Activated gamma-delta T cell treated with anti-CD3 and anti-CD28 coated beads, Interleukin-2, amount 50 U/mL, for 16 hours (primary cell): ENCODE measurements around the gene NT5C3A.
A peak's percentile ranks its signal among the peaks of the same experiment; 100 is the strongest.
"Not testable (repeated sequence)": the region's sequence is repeated elsewhere in the genome, so short reads cannot be mapped to it uniquely, and the experiment has no call there.

Source experiments
- DNase-seq: peaks from one replicate; pipeline ENCODE4 v3.0.0-alpha.2; 2020; ENCODE audit warnings: low read depth

The NT5C3A gene

DNA sequence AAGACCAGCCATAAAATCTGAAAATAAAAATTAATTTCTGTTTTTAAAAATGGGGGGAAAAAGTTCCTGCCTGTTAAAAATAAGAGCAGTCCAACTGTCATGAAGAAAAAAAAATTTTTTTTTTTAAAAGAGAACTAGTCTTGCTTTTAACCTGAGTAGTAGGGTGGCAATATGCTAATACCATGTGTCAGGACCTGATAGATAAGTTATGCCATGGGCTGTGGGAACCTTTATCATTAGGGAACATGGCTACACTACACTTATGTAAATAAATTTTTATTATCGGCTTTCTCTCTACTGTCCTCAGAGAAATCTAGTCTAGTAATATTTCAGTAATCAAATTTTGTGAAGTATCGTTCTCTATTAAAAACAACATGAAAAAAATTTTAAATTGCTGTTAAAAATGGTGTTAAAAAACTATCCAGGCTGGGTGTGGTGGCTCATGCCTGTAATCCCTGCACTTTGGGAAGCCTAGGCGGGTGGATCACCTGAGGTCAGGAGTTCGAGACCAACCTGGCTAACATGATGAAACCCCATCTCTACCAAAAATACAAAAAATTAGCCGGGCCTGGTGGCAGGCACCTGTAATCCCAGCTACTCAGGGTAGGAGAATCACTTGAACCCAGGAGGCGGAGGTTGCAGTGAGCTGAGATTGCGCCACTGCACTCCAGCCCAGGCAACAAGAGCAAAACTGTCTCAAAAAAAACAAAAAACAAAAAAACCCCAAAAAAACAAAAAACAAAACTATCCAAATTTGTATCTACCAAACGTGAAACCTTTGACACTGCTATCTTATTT is 20.7 kb downstream of the NT5C3A start:
- no peak for DNase-seq

GRCh38 chr7:33040803-33041516 is 21.6 kb downstream of the NT5C3A start:
- peak; percentile 23 for DNase-seq

GRCh38 chr7:33039903-33040292 is 22.7 kb downstream of the NT5C3A start:
- no peak for DNase-seq

GRCh38 chr7:33039257-33039902 is 23.2 kb downstream of the NT5C3A start:
- no peak for DNase-seq

DNA sequence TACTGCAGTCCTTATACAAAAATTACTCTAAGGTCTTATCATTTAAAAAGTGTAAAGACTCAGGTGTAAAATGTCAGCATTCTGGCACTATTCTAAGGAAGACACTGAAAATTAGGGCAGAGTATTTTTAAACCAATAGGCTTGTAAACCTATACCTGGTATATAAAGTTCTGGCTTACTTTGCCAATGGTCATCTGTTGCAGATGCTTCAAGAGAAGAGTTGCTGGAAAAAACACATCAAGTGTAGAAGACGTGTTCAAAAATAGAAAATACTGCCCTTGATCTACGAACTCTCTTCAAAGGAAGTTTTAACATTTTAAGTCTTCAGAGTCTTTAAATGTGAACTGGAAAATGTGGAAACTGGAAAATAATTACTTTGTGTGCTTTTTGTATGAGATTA is 23.9 kb downstream of the NT5C3A start:
- DNase-seq = no peak

- DNase-seq = no peak
Measured at GRCh38 chr7:33035776-33036175, 26.8 kb downstream of the NT5C3A start.

GRCh38 chr7:33024189-33024757 is 38.3 kb downstream of the NT5C3A start:
- no peak for DNase-seq

GRCh38 chr7:33012364-33012763 is 50.2 kb downstream of the NT5C3A start:
- no peak for DNase-seq

GRCh38 chr7:33009734-33010133 is 52.8 kb downstream of the NT5C3A start:
- DNase-seq = no peak

GRCh38 chr7:33005690-33006089 is 56.9 kb downstream of the NT5C3A start:
- not testable (repeated sequence) for DNase-seq

- DNase-seq = not testable (repeated sequence)
Measured at GRCh38 chr7:33005193-33005592, 57.4 kb downstream of the NT5C3A start.

DNA sequence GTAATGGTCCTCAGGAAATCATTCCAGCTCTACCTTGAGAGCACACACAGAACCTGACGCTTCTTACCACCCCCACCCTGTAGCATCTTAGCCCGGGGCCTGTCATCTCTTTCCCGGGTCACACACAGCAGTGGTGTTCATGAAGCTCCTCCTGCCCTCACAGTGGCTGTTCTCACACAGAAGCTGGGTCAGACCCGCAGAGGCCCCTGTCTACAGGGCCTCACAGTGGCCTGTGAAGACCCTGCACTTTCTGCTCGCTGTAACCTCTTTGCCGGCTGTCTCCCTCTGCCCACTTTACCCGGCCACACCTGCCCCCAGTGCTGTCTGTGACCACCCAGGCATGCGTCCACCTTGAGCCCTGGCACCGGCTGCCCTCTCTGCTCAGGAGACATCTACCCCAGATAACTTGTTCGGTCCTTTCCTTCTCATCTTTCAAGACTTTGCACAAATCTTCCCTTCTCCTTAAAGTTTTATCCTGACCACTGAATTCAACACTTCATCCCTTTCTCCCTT is 58.4 kb downstream of the NT5C3A start:
- not testable (repeated sequence) for DNase-seq

DNA sequence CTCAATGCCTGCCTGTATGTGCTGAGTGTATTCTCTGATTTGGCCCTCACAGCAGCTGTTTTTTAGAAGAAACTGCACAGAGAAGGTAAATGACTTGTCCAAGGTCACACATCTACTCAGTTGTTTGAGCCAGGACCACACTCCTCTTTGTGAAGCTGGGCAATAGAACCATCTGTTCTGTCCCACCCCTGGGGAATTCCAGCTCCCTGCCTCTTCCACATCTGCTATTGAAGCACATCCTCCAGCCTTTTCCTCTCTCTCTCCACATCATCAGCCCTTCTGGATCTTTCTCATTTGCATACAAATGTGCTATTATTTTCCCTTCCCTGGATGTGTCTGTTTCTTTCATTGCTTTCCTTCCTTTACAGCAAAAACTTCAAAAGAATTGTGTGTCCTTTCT is 59.5 kb downstream of the NT5C3A start:
- not testable (repeated sequence) for DNase-seq

DNA sequence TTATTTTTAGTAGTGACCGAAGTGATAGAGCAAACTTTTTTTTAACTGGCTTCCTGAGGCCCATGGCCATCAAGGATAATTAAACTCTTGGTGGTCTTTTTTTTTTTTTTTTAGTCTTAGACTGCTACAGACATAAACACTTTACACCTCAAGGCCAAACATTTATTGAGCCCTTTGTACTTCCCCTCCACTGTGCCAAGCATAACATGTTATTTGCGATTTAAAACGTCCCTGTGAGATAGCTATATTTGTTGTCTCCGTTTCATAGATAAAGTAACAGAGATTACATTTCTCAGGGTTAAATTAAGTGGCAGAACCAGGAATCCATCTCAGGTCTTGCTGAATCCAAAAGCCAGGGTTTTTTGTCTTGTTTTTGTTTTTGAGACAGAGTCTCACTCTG is 63.2 kb downstream of the NT5C3A start:
- not testable (repeated sequence) for DNase-seq

GRCh38 chr7:32998361-32999171 is 64.0 kb downstream of the NT5C3A start:
- not testable (repeated sequence) for DNase-seq

DNA sequence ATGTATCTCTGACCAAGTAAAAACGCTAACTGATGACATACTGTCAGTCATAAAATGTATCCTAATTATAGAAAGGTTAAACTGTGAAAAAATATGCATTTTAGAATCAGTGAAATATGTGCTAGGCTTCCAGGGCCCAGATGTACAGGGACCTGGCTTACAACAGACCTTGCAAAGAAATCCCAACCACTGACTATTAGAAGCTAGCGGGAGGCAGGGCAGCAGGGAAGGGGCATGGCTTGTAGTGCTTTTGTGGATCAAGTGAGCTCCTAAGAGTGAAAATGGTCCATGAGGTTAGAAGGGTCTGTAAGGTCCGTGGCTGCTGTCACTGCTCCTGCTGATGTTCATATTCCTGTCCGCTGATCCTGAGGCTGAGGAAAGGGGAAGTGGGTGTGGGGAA is 64.6 kb downstream of the NT5C3A start:
- DNase-seq = not testable (repeated sequence)

GRCh38 chr7:32992750-32993149 is 69.8 kb downstream of the NT5C3A start:
- not testable (repeated sequence) for DNase-seq

DNA sequence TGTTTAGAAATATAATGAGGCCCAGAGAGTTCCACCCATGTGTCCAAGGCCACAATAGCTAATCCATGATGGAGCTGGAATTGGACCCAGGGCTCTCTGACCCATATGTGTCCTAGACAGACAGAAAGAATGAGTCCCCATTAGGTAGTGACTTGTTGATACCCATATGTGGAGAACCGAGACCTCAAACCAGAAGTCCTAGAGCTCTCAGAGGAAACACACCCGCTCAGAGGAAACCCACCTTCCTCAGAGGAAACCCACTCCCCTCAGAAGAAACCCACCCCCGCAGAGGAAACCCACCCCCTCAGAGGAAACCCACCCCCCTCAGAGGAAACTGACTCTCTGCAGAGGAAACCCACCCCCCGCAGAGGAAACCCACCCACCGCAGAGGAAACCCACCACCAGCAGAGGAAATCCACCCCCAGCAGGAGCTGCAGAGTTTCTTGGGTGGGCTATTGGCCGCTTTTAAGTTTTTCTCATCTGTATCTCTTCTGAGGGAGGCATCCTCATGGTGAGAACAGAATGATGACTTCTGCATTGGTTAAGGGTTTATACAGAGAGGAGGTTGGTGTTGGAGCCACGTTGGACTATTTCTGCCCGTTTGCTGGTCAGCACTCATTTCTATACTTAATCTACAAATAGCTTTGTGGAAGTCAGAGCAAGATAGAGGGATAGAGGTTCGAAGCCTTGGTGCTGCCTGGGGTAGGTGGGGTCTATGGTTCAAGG is 70.4 kb downstream of the NT5C3A start:
- DNase-seq = not testable (repeated sequence)

DNA sequence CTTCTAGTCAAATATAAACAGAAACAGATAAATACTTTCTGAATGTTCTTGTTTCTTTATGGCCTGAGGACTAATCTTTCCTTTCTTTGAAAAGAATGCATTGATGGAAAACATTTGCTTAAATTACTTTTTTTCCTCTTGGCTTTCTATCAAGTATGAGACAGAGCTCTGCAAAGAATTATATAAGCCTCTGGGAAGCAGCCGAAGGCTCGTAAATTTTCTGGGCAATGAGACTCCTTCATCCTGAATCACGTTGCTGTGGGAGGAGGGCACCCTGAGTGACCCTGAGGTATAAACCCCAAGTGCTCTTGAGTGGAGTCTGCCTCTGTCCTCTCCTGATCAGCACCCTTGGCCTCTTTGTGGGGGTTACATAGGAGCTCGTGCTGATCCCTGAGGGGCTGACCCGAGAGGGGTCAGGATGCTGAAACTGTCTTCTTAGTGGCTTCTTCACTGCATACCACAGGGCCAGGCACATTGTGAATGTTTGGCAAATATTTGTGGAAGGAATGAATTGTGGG is 71.4 kb downstream of the NT5C3A start:
- not testable (repeated sequence) for DNase-seq

- DNase-seq = not testable (repeated sequence)
Measured at GRCh38 chr7:32988148-32988547, 74.4 kb downstream of the NT5C3A start.
